WTC11 (cell line): ENCODE measurements around the gene PTPN4. TPM values are rescaled to one million over a fixed set of nuclear protein-coding genes. Genes with fewer than 3 reads are reported as not detected.

ENCODE experiments used
- ATAC-seq: fragments of 200-7000 bp; cut with Tn5 transposase; 2 replicates; pipeline ENCODE4 v1.10.0; 2021; ENCODE audit warnings: mild to moderate bottlenecking, moderate library complexity
- CTCF ChIA-PET: fragments of 300-600 bp; sonication (Branson Sonifier 250); formaldehyde crosslinking; loops from one replicate; lab custom pipeline; 2021; ENCODE audit warnings: antibody characterized with exemption; lab: Charles Lee
- POLR2A ChIA-PET: fragments of 350-600 bp; sonication (Branson Sonifier 250); formaldehyde crosslinking; loops from one replicate; lab custom pipeline; 2021; ENCODE audit warnings: antibody characterized with exemption; lab: Charles Lee
- DNase-seq: peaks from one replicate; pipeline ENCODE4 v3.0.0; 2021; ENCODE audit warnings: low spot score
- H3K27ac Mint-ChIP-seq: 2 replicates; pipeline ENCODE4 v1.8.0; 2021; ENCODE audit warnings: mixed read lengths
- H3K27me3 Mint-ChIP-seq: 2 replicates; pipeline ENCODE4 v1.8.0; 2021; ENCODE audit warnings: low read depth, mild to moderate bottlenecking, moderate library complexity, mixed read lengths
- H3K36me3 Mint-ChIP-seq: 2 replicates; pipeline ENCODE4 v1.8.0; 2021; ENCODE audit warnings: mixed read lengths
- H3K4me1 Mint-ChIP-seq: 2 replicates; pipeline ENCODE4 v1.8.0; 2022; ENCODE audit warnings: mixed read lengths
- H3K4me3 Mint-ChIP-seq: 2 replicates; pipeline ENCODE4 v1.8.0; 2021; ENCODE audit warnings: mild to moderate bottlenecking, moderate library complexity, mixed read lengths
- H3K9me3 Mint-ChIP-seq: 2 replicates; pipeline ENCODE4 v1.8.0; 2021; ENCODE audit warnings: mixed read lengths
- ATF1 ChIP-seq: sonication (generic); formaldehyde crosslinking; IDR thresholded peaks from 2 replicates; pipeline ENCODE4 v1.8.1; 2023; ENCODE audit warnings: mild to moderate bottlenecking, moderate library complexity, missing genetic modification reagents
- ATF2 ChIP-seq: sonication (generic); formaldehyde crosslinking; IDR thresholded peaks from 2 replicates; pipeline ENCODE4 v1.8.1; 2022; ENCODE audit warnings: low read depth, missing genetic modification reagents, borderline replicate concordance
- ELF4 ChIP-seq: sonication (generic); formaldehyde crosslinking; IDR thresholded peaks from 2 replicates; pipeline ENCODE4 v1.8.1; 2022; ENCODE audit warnings: low read depth, mild to moderate bottlenecking, moderate library complexity, missing genetic modification reagents
- ERG ChIP-seq: fragments of 250-450 bp; sonication (Bioruptor Pico); IDR thresholded peaks from 2 replicates; pipeline ENCODE4 v1.8.0; 2021; ENCODE audit warnings: mild to moderate bottlenecking
- FOXP4 ChIP-seq: sonication (generic); formaldehyde crosslinking; IDR thresholded peaks from 2 replicates; pipeline ENCODE4 v1.8.0; 2022; ENCODE audit warnings: mild to moderate bottlenecking, missing genetic modification reagents
- GRHL2 ChIP-seq: fragments of 250-450 bp; sonication (Bioruptor Pico); IDR thresholded peaks from 2 replicates; pipeline ENCODE4 v1.8.0; 2022; ENCODE audit warnings: mild to moderate bottlenecking, moderate library complexity; ENCODE audit not compliant: insufficient replicate concordance, severe bottlenecking
- IRF2 ChIP-seq: sonication (generic); formaldehyde crosslinking; IDR thresholded peaks from 2 replicates; pipeline ENCODE4 v1.8.0; 2022; ENCODE audit warnings: low read depth, missing genetic modification reagents, borderline replicate concordance
- JAZF1 ChIP-seq: fragments of 250-450 bp; sonication (Bioruptor Pico); IDR thresholded peaks from 2 replicates; pipeline ENCODE4 v1.9.0; 2021; ENCODE audit warnings: moderate library complexity, mild to moderate bottlenecking, inconsistent platforms
- JUN ChIP-seq: sonication (generic); formaldehyde crosslinking; IDR thresholded peaks from 2 replicates; pipeline ENCODE4 v1.8.0; 2023; ENCODE audit warnings: mild to moderate bottlenecking, missing genetic modification reagents
- NFATC4 ChIP-seq: fragments of 250-450 bp; sonication (Bioruptor Pico); IDR thresholded peaks from 2 replicates; pipeline ENCODE4 v1.9.0; 2021; ENCODE audit warnings: mild to moderate bottlenecking
- NR3C1 ChIP-seq: sonication (generic); formaldehyde crosslinking; conservative IDR thresholded peaks from 2 replicates; pipeline ENCODE4 v1.8.1; 2023; ENCODE audit warnings: low read depth, mild to moderate bottlenecking, missing genetic modification reagents
- PRRX2 ChIP-seq: fragments of 250-450 bp; sonication (Bioruptor Pico); IDR thresholded peaks from 2 replicates; pipeline ENCODE4 v1.8.0; 2021; ENCODE audit warnings: mild to moderate bottlenecking
- SMAD3 ChIP-seq: sonication (generic); formaldehyde crosslinking; IDR thresholded peaks from 2 replicates; pipeline ENCODE4 v1.8.0; 2022; ENCODE audit warnings: missing genetic modification reagents, mild to moderate bottlenecking, borderline replicate concordance
- SOX15 ChIP-seq: fragments of 250-450 bp; sonication (Bioruptor Pico); IDR thresholded peaks from 2 replicates; pipeline ENCODE4 v1.9.0; 2021; ENCODE audit warnings: mild to moderate bottlenecking
- SP1 ChIP-seq: sonication (generic); formaldehyde crosslinking; conservative IDR thresholded peaks from 2 replicates; pipeline ENCODE4 v1.8.1; 2022; ENCODE audit warnings: missing genetic modification reagents
- TCF7 ChIP-seq: sonication (generic); formaldehyde crosslinking; IDR thresholded peaks from 2 replicates; pipeline ENCODE4 v1.8.0; 2022; ENCODE audit warnings: mild to moderate bottlenecking, low read depth, missing genetic modification reagents, moderate library complexity
- TP53 ChIP-seq: sonication (generic); formaldehyde crosslinking; IDR thresholded peaks from 2 replicates; pipeline ENCODE4 v1.8.1; 2023; ENCODE audit warnings: mild to moderate bottlenecking, missing genetic modification reagents
- ZBTB21 ChIP-seq: sonication (generic); formaldehyde crosslinking; IDR thresholded peaks from 2 replicates; pipeline ENCODE4 v1.8.1; 2023; ENCODE audit warnings: mild to moderate bottlenecking, missing genetic modification reagents, borderline replicate concordance
- ZNF263 ChIP-seq: sonication (generic); formaldehyde crosslinking; IDR thresholded peaks from 2 replicates; pipeline ENCODE4 v1.8.1; 2022; ENCODE audit warnings: low read depth, mild to moderate bottlenecking, moderate library complexity, missing genetic modification reagents
- ZNF317 ChIP-seq: sonication (generic); formaldehyde crosslinking; IDR thresholded peaks from 2 replicates; pipeline ENCODE4 v1.8.1; 2023; ENCODE audit warnings: low read depth, mild to moderate bottlenecking, moderate library complexity, missing genetic modification reagents, borderline replicate concordance
- ZNF396 ChIP-seq: fragments of 250-450 bp; sonication (Bioruptor Pico); IDR thresholded peaks from 2 replicates; pipeline ENCODE4 v1.8.0; 2021; ENCODE audit warnings: mild to moderate bottlenecking, moderate library complexity, borderline replicate concordance
- ZNF423 ChIP-seq: fragments of 250-450 bp; sonication (Bioruptor Pico); IDR thresholded peaks from 2 replicates; pipeline ENCODE4 v2.1.2; 2022; ENCODE audit warnings: mild to moderate bottlenecking, moderate library complexity
- ZNF512 ChIP-seq: sonication (generic); formaldehyde crosslinking; IDR thresholded peaks from 2 replicates; pipeline ENCODE4 v1.8.1; 2022; ENCODE audit warnings: missing genetic modification reagents, borderline replicate concordance
- total RNA-seq: library from RNA; stranded (reverse); gene quantifications from 3 replicates; pipeline ENCODE4 v1.2.3, GENCODE V29; 2021

PTPN4 gene
- total RNA-seq, 1 experiment from 2014 or later: 85.8 TPM

GRCh38 chr2:119772767-119773166, 13.0 kb downstream of the PTPN4 start:
- no peak for TF ChIP-seq NFATC4
- TF ChIP-seq ZNF263: no peak
- no peak for TF ChIP-seq NR3C1 (CRISPR knock-in tag)
- no peak for TF ChIP-seq PRRX2 (CRISPR knock-in tag)
- TF ChIP-seq FOXP4 (CRISPR knock-in tag): no peak
- no peak for TF ChIP-seq TCF7 (CRISPR knock-in tag)
- no peak for TF ChIP-seq JAZF1 (CRISPR knock-in tag)
- TF ChIP-seq ZNF512: no peak
- no peak for TF ChIP-seq ZNF317 (CRISPR knock-in tag)
- no peak for TF ChIP-seq TP53 (CRISPR knock-in tag)
- TF ChIP-seq IRF2: no peak
- Mint-ChIP-seq H3K27ac (no peak overlapping the region), H3K9me3 (no peaks in the 10 kb centered on the region), H3K4me1 (peaks cover 27% of the 10 kb centered on the region), H3K36me3 (no peaks in the 10 kb centered on the region), H3K4me3 (no peak overlapping the region), H3K27me3 (no peaks in the 10 kb centered on the region)
- ChIA-PET CTCF (interaction anchor here (0.6 kb wide), 1 partner anchor 11 kb away, joined by 3 read pairs; no protein-coding TSS in a partner anchor), POLR2A (no interaction called here)
- DNase-seq (no peak), ATAC-seq (no peak)

GRCh38 chr2:119774026-119774425, 14.3 kb downstream of the PTPN4 start:
- Mint-ChIP-seq H3K36me3 (no peaks in the 10 kb centered on the region), H3K27ac (no peak overlapping the region; the same call in 1 of the 2 replicates), H3K4me1 (peaks cover 27% of the 10 kb centered on the region), H3K4me3 (no peak overlapping the region), H3K27me3 (no peaks in the 10 kb centered on the region), H3K9me3 (no peaks in the 10 kb centered on the region)
- DNase-seq (no peak), ATAC-seq (no peak)
- no peak for TF ChIP-seq ERG (CRISPR knock-in tag)
- TF ChIP-seq SOX15 (CRISPR knock-in tag): no peak
- no peak for TF ChIP-seq ZNF423 (CRISPR knock-in tag)
- TF ChIP-seq SMAD3 (CRISPR knock-in tag): no peak
- TF ChIP-seq SP1: no peak
- no peak for TF ChIP-seq ELF4
- no peak for TF ChIP-seq GRHL2 (CRISPR knock-in tag)
- no peak for TF ChIP-seq ZNF396 (CRISPR knock-in tag)
- TF ChIP-seq ATF2 (CRISPR knock-in tag): no peak
- no peak for TF ChIP-seq ATF1
- no peak for TF ChIP-seq TCF7 (CRISPR knock-in tag)
- no peak for TF ChIP-seq JUN (CRISPR knock-in tag)
- no peak for TF ChIP-seq ZBTB21 (CRISPR knock-in tag)
- ChIA-PET POLR2A (interaction anchor here (0.7 kb wide), 1 partner anchor 10 kb away, joined by 4 read pairs; no protein-coding TSS in a partner anchor), CTCF (no interaction called here)
